CD4-positive, alpha-beta T cell treated with Interleukin-1 beta for 1 hour (primary cell): ENCODE results near the gene SH2B3.
"Not testable (repeated sequence)": the region's sequence is repeated elsewhere in the genome, so short reads cannot be mapped to it uniquely, and the experiment has no call there.

Experiments
- DNase-seq, 2 donors: peaks; one replicate each; pipeline ENCODE4 v3.0.0-alpha.2; 2020 to 2022

Gene SH2B3

DNA sequence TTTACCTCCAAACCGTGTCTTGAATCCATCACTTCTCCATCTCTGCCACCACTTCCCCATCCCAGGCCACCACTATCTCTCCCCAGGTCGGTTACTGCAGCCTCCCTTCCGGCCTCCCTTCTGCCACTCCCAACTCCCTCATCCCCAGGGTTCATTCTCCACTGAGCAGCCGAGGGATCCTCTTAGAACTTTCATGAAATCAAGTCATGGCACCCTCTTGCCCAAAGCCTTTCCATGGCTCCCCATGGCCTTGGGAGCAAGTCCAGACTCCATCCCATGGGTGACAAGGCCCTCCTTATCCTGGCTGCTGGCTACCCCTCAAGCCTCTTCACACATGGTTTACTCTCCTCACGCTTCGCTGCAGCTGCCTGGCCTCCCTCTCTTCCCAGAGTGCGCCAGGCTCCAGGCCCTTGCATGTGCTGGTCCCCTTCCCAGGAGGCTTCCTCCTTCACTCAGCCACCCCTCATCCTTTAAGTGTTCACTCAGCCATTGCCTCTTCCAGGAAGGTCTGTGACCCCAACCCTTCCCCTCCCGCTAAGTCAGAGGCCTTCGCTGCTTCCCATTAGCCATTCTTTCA, 17.9 kb upstream of the SH2B3 start:
- DNase-seq: no peak

GRCh38 chr12:111389635-111390034, 16.1 kb upstream of the SH2B3 start:
- DNase-seq: no peak

GRCh38 chr12:111390910-111391309, 14.8 kb upstream of the SH2B3 start:
- DNase-seq: no peak

- DNase-seq: peak in 1 of 2 donors; percentile 69
Measured at GRCh38 chr12:111393700-111394300, 11.9 kb upstream of the SH2B3 start.

GRCh38 chr12:111394480-111394879, 11.2 kb upstream of the SH2B3 start:
- no peak for DNase-seq

GRCh38 chr12:111395336-111396187, 10.2 kb upstream of the SH2B3 start:
- DNase-seq: no peak

DNA sequence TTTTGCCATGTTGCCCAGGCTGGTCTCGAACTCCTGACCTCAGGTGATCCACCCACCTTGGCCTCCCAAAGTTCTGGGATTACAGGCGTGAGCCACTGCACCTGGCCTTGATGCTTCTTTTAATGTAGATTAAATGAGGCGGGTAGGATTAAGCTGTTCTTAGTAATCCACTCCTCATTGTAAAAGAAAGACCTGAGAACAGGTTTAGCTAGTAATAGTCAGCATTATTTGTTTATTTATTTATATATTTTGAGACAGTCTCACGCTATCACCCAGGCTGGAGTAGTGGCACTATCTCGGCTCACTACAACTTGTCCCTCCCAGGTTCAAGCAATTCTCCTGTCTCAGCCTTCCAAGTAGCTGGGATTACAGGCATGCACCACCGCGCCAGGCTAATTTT, 9.5 kb upstream of the SH2B3 start:
- not testable (repeated sequence) for DNase-seq

GRCh38 chr12:111396726-111397445, 8.8 kb upstream of the SH2B3 start:
- DNase-seq: peak; percentile 86 to 87

GRCh38 chr12:111398530-111398929, 7.2 kb upstream of the SH2B3 start:
- DNase-seq: no peak

- DNase-seq: not testable (repeated sequence)
Measured at GRCh38 chr12:111399741-111400404, 5.8 kb upstream of the SH2B3 start.

- DNase-seq: no peak
Measured at GRCh38 chr12:111401167-111401605, 4.5 kb upstream of the SH2B3 start.

DNA sequence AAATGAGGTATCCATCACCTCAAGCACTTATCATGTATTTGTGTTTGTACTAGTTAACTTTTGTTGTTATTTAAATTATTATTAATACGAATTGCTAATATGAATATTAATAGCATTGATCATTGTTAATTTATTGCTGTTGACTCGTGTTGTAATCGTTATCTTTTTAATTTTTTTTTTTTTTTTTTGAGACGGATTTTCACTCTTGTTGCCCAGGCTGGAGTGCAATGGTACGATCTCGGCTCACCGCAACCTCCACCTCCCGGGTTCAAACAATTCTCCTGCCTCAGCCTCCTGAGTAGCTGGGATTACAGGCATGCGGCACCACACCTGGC, 3.3 kb upstream of the SH2B3 start:
- DNase-seq: not testable (repeated sequence)

DNA sequence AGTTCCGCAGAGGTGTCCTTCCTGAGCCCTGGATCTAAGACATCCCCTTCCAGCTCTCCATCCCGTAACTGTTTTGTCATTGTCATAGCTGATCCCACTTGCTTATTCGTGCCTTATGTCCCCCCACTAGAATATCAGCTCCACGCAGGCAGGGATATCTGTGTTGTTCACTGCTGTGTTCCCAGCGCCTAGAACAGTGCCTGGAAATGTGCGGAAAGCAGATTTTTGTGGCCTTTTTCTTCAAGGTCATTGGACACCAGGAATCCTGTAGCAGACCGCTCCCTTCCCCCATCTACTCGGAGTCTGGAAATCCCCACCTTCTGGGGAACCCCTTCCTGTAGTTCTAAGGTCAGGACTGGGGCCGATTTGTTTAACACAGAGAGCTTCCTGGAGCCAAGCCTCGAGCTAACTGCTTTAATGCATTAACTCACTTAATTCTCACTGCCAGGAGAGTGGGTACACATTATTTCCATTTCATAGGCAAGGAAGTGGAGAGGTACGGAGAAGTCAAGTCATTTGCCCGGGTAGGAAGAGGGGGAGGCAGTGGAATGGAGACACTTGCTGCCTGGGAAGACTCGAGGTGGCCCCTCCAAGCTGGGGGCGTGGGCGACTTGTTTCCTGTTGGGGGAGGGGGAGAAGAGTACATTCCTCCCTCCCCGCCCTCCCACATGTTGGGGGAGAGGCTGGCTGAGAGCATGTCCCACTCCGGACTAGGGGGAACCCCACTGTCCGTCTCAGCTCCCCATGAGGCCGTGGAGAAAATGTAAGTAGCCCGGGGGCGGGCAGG, 1.2 kb upstream of the SH2B3 start:
- peak; percentile 60 to 69 for DNase-seq

- peak; percentile 98 to 99 for DNase-seq
Measured at GRCh38 chr12:111405149-111405858, 419 bp upstream of the SH2B3 start.

DNA sequence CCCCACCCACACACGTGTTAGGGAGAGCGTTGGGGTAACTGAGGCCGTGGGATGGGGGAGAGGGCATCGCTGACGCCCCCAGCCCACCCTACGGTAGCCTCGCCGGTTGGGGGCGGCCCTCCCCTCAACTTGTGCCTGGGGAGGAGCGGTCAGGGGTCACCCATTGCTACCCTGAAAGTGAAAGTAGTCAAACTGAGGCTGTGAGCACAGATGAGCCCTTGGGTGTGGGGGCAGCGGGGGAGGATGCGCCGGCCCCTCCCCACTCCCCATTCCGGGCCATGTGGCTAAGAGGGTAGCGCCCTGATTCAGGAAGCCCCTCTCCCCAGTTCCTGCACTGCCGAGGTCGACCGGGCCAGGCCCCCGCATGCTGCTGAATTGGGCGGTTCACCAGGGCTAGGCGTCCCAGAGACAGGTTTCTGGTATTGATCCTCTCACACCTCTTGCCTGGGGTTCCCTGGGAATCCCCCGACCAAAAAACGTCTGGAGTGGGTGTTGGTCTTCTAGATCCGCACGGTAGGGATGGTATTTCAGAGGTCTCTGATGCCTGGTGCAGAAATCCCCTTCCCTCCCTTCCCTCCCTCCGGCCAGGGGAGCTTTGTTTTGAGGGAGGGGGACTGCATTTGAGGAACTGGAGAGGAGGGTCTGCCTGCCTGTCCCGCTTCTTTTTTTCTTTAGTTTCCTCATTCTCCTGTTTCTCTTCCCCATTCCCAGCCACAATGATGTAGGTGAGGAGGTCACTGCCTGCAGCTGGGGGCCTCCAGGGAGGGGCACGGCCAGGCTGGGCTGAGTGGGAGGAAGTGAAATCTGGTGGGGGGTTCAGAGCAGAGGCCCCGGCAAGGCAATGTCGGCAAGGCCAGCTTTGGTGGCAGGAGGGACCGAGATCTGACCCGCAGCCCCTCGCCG, 1.0 kb downstream of the SH2B3 start:
- DNase-seq: peak; percentile 73 to 76

GRCh38 chr12:111407377-111408115, 1.8 kb downstream of the SH2B3 start:
- no peak for DNase-seq

DNA sequence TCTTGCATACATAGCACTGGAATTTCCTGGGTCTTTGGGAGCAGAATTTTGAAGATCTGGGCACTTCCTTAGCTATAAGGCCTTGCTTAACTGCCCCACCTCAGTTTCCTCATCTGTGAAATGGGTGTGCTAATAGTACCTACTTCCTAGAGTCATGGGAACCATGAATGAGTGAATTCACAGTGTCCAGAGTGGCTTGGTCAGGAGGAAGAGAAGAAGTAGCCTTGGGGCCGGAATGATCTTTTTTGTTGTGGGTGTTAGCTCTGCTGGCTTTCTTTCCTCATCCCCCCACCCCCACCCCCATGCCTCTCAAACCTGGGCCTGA, 2.4 kb downstream of the SH2B3 start:
- no peak for DNase-seq

- DNase-seq: no peak
Measured at GRCh38 chr12:111408686-111409402, 3.1 kb downstream of the SH2B3 start.

- DNase-seq: no peak
Measured at GRCh38 chr12:111409403-111409779, 3.7 kb downstream of the SH2B3 start.
